Stomach (tissue), 9 donors: Measurements from ENCODE around the gene RPRM. TPM values are rescaled to one million over a fixed set of nuclear protein-coding genes. Genes with fewer than 3 reads are reported as not detected.

Experiments
- DNase-seq, 2 donors: peaks; one replicate each; pipeline versions ENCODE4 v3.0.0 to v3.0.0-alpha.2; 2013 to 2019
- H3K27ac ChIP-seq, 5 donors: fragments of 200-600 bp in 4 of 5; sonication (generic) in 4 of 5; one replicate each; pipeline ENCODE4 v1.5.1; 2013 to 2019; ENCODE audit warnings: mild to moderate bottlenecking in 1 of 5, moderate library complexity in 1 of 5
- H3K27me3 ChIP-seq, 3 donors: fragments of 200-600 bp; sonication (generic); one replicate each; pipeline ENCODE4 v1.5.1; 2017 to 2019; ENCODE audit warnings: mixed run types in 1 of 3
- H3K36me3 ChIP-seq, 4 donors: fragments of 200-600 bp; sonication (generic); 1 replicate in 3 of 4; 2 replicates in 1 of 4; pipeline ENCODE4 v1.5.1; 2016 to 2019
- H3K4me1 ChIP-seq, 4 donors: fragments of 200-600 bp; sonication (generic); one replicate each; pipeline ENCODE4 v1.5.1; 2016 to 2019
- H3K4me3 ChIP-seq, 4 donors: fragments of 200-600 bp; sonication (generic) in 3 of 4; one replicate each; pipeline ENCODE4 v1.5.1; 2016 to 2019; ENCODE audit warnings: mild to moderate bottlenecking in 1 of 4
- H3K9me3 ChIP-seq, 4 donors: fragments of 200-600 bp; sonication (generic); one replicate each; pipeline ENCODE4 v1.5.1; 2016 to 2019
- EP300 ChIP-seq: sonication (generic); formaldehyde crosslinking; IDR thresholded peaks from one replicate; pipeline ENCODE4 v1.6.1; 2017; ENCODE audit warnings: antibody characterized with exemption
- POLR2A ChIP-seq, 4 donors: fragments of 450-650 bp; IDR thresholded peaks; one replicate each; pipeline ENCODE4 v1.6.1; 2016; ENCODE audit warnings: antibody characterized with exemption in 4 of 4, control low read depth in 2 of 4, mild to moderate bottlenecking in 1 of 4, moderate library complexity in 1 of 4
- POLR2AphosphoS5 ChIP-seq, 3 donors: sonication (generic); formaldehyde crosslinking; IDR thresholded peaks; one replicate each; pipeline ENCODE4 v1.6.1; 2016; ENCODE audit warnings: antibody characterized with exemption in 3 of 3
- WGBS, 5 donors: extraction: QIAGEN DNeasy Blood & Tissue Kit in 3 of 5; methylation state at CpG; one replicate each; pipeline versions ENCODE4 v1.1.5 to v1.1.7; 2013 to 2018; 5-methylcytosine and 5-hydroxymethylcytosine counted together
- intact Hi-C: fragments of 100-400 bp; cut with DNase I; formaldehyde crosslinking; loops from one replicate; pipeline ENCODE4 v1.15.1; 2023; ENCODE audit warnings: low total_unique reads
- polyA plus RNA-seq, 3 donors: library from polyadenylated mRNA; stranded (reverse); fragments of 200-250 nt; gene quantifications; one replicate each; pipeline ENCODE4 v1.2.3, GENCODE V29; 2013
- total RNA-seq, 5 donors: library from RNA; depleted of rRNA; stranded (reverse); fragments of >200 nt; gene quantifications; one replicate each; pipeline versions ENCODE4 v1.1.0 to v1.2.3, GENCODE V29; 2014 to 2016
- TF ChIP-seq, protein P1 (sequence below), 7 experiments: fragments of 450-650 bp in 4 of 7; fragments of 200-600 bp in 3 of 7; sonication (generic) in 3 of 7; IDR thresholded peaks; one replicate each; pipeline ENCODE4 v1.5.1; 2016 to 2019; ENCODE audit warnings: antibody characterized with exemption in 7 of 7, control low read depth in 2 of 7, mild to moderate bottlenecking in 1 of 7
- donor health status: healthy with polysubstance abuse.
- donor health status: Bipolar disorder and iron deficiency.
- donor health status: healthy.

Gene RPRM
- total and polyA plus RNA-seq, 8 donors = 1.0 to 7.8 (median 5.0) TPM; not detected in 3

DNA sequence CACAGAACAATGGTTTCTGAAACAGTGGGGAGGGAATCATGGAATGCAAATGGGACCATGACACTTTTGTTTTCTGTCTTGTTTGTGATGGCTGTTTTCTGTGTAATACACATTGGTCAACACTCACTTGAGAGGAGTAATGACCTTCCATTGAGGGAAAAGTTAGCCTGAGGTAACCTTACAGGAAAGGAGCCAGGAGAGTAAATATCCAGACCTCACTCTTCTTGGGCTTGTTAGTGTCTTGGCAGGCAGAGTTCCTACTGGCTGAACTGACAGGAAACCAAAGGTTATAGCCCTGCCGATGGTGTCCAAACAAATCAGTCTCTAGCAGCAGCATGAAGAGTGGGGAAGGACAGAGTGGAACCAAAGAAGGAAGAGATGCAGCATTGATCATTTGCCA, 17.2 kb upstream of the RPRM start:
- Histone ChIP-seq H3K4me1 (no peaks in the 10 kb centered on the region), H3K27me3 (peaks cover 0 to 12% (median 0%) of the 10 kb centered on the region in 3 donors), H3K9me3 (no peaks in the 10 kb centered on the region), H3K4me3 (no peak overlapping the region), H3K27ac (no peak overlapping the region), H3K36me3 (no peaks in the 10 kb centered on the region)
- WGBS, 5 donors = 0 to 4% (median 0%) methylated on average over 1 of the region's 1 CpG
- TF ChIP-seq EP300 = no peak
- TF ChIP-seq, protein P1, sequence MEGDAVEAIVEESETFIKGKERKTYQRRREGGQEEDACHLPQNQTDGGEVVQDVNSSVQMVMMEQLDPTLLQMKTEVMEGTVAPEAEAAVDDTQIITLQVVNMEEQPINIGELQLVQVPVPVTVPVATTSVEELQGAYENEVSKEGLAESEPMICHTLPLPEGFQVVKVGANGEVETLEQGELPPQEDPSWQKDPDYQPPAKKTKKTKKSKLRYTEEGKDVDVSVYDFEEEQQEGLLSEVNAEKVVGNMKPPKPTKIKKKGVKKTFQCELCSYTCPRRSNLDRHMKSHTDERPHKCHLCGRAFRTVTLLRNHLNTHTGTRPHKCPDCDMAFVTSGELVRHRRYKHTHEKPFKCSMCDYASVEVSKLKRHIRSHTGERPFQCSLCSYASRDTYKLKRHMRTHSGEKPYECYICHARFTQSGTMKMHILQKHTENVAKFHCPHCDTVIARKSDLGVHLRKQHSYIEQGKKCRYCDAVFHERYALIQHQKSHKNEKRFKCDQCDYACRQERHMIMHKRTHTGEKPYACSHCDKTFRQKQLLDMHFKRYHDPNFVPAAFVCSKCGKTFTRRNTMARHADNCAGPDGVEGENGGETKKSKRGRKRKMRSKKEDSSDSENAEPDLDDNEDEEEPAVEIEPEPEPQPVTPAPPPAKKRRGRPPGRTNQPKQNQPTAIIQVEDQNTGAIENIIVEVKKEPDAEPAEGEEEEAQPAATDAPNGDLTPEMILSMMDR (IDR thresholded peaks at IDR 0.05) = no peak
- no peak for TF ChIP-seq POLR2A (IDR thresholded peaks at IDR 0.05)
- no peak for TF ChIP-seq POLR2AphosphoS5 (IDR thresholded peaks at IDR 0.05)
- no peak for DNase-seq
- intact Hi-C loops = no loop called here

DNA sequence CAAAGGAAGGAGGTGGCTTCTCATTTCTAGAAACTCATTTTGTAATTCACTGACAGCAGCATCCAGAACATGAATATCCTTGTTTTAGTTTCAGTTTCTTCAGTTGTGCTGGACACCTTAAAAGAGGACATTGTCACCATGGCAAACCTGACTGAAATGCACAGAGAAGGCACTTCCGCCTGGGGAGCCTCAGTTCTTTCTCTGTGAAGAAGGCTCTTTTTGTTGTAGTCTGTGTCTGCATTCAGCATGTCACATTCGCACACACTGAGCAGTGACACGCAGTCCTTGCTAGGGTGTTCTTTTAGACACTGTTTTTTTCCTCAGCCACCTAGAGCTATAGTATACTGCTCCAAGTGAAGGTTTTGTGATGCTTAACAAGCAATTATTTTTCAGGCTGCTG, 9.5 kb upstream of the RPRM start:
- no peaks in the 10 kb centered on the region for H3K9me3 ChIP-seq
- H3K4me1 ChIP-seq = no peaks in the 10 kb centered on the region
- peaks cover 0 to 8% (median 0%) of the 10 kb centered on the region in 3 donors for H3K27me3 ChIP-seq
- TF ChIP-seq EP300 = no peak
- TF ChIP-seq, protein P1 (IDR thresholded peaks at IDR 0.05) = no peak
- no peak for TF ChIP-seq POLR2A (IDR thresholded peaks at IDR 0.05)
- no peak for TF ChIP-seq POLR2AphosphoS5 (IDR thresholded peaks at IDR 0.05)
- no peaks in the 10 kb centered on the region for H3K36me3 ChIP-seq
- no peak overlapping the region for H3K27ac ChIP-seq
- intact Hi-C loops = no loop called here
- 67 to 81% (median 71%) methylated on average over 3 of the region's 3 CpGs for WGBS, 5 donors
- no peak for DNase-seq
- no peak overlapping the region for H3K4me3 ChIP-seq

- DNase-seq = no peak
- 54 to 86% (median 71%) methylated on average over 1 of the region's 1 CpG for WGBS, 5 donors
- TF ChIP-seq POLR2AphosphoS5 (IDR thresholded peaks at IDR 0.05) = no peak
- no peak for TF ChIP-seq POLR2A (IDR thresholded peaks at IDR 0.05)
- TF ChIP-seq EP300 = no peak
- TF ChIP-seq, protein P1 (IDR thresholded peaks at IDR 0.05) = no peak
Observed at GRCh38 chr2:153487448-153487847, 8.9 kb upstream of the RPRM start.

GRCh38 chr2:153479573-153479972, 1.0 kb upstream of the RPRM start:
- no peaks in the 10 kb centered on the region for H3K9me3 ChIP-seq
- intact Hi-C loops = no loop called here
- 37 to 64% (median 57%) methylated on average over 5 of the region's 5 CpGs for WGBS, 5 donors
- H3K4me1 ChIP-seq = peaks cover 14 to 34% (median 27%) of the 10 kb centered on the region in 4 donors
- peak in 1 of 2 donors; percentile 56 for DNase-seq
- H3K36me3 ChIP-seq = no peaks in the 10 kb centered on the region
- TF ChIP-seq POLR2A (IDR thresholded peaks at IDR 0.05) (no peak), POLR2AphosphoS5 (IDR thresholded peaks at IDR 0.05) (no peak), EP300 (no peak)
- TF ChIP-seq, protein P1 (IDR thresholded peaks at IDR 0.05) = no peak
- peaks cover 0 to 58% (median 43%) of the 10 kb centered on the region in 3 donors for H3K27me3 ChIP-seq
- H3K4me3 ChIP-seq = no peak overlapping the region
- peak overlapping the region in 1 of 5 donors; percentile 81 for H3K27ac ChIP-seq

More at GRCh38 chr2:153487448-153487847, 8.9 kb upstream of the RPRM start:
- no peaks in the 10 kb centered on the region for H3K9me3 ChIP-seq
- H3K27me3 ChIP-seq = peaks cover 0 to 10% (median under 1%) of the 10 kb centered on the region in 3 donors
- no peak overlapping the region for H3K4me3 ChIP-seq
- H3K4me1 ChIP-seq = no peaks in the 10 kb centered on the region
- intact Hi-C loops = no loop called here
- no peaks in the 10 kb centered on the region for H3K36me3 ChIP-seq
- H3K27ac ChIP-seq = no peak overlapping the region
